CD4-positive, alpha-beta T cell treated with Interleukin-1 beta for 1 hour (primary cell): ENCODE results near the gene CASK.

ENCODE experiments used
- DNase-seq, 2 donors: peaks; one replicate each; pipeline ENCODE4 v3.0.0-alpha.2; 2020 to 2022

CASK gene

DNA sequence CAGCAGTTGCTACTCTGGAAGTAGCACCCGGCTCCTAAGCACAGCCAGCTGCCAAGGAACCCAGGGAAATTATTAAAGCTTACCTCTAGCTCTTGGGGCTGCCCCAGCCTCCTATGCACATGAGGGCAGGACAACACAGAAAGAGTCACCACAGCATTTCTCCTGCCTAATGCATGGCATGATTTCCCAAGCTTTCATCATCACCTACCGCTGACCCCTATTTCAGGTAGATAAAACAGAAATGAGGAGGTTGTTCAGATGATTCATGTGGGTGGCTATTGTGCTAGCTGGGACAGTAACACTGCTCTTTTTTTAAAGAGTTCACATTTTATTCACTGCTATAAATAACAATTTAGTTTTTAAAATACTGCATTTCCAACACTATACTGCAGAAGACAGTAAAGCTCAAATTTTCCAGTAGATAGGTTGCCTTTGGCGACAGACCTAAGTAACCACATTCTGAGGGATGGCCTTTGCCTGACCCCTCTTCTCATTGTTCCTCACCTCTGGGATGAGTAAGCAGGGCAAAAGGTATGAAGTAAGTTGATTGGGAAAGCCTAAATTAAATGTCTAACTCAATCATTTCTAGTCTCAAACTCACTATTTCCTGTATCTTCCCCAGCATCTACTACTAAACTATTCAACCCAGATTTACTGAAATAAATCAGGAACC is 16.7 kb downstream of the CASK start:
- DNase-seq, result no peak

- no peak for DNase-seq
These were observed 19.8 kb downstream of the CASK start for GRCh38 chrX:41903544-41903943.

GRCh38 chrX:41900321-41900720 is 23.0 kb downstream of the CASK start:
- no peak for DNase-seq

DNA sequence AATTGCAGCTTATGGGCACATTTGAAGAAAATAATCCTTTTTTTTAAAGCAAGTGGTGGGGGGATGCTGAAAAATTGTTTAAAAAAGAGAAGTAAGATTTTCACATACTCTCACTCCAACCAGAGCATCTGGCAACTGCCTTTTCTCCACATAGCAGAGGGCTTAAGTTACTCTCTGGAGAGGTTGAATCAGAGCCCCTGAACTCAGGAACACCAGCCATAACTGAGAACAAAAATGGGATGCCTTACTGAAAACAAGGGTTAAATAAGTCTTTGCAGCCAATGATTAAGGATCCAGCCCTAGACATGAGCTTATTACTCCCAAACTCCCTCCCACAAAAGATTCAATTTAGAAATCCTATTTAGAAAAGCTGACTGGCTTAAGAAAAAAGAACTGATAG is 27.5 kb downstream of the CASK start:
- no peak for DNase-seq

DNA sequence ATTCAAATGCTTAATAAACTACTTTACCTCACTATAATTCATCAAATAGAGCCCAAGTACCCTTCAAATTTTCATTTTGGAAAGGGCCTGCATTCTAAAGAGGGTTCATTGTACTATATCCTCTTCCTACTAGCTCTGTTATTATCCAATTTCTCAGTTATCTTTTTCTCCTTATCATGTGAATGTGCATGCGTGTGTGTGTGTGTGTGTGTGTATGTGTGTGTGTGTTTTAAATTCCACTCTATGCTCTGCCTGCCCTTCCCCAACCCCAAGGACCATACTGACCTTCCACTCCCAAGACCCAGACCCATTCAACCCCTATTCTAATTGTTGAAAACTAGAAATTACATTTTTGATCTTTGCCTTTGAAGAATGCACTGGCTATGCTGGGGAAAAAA is 33.3 kb downstream of the CASK start:
- DNase-seq, result no peak

- DNase-seq, result no peak
These were observed 33.9 kb downstream of the CASK start for GRCh38 chrX:41889317-41890025.

DNA sequence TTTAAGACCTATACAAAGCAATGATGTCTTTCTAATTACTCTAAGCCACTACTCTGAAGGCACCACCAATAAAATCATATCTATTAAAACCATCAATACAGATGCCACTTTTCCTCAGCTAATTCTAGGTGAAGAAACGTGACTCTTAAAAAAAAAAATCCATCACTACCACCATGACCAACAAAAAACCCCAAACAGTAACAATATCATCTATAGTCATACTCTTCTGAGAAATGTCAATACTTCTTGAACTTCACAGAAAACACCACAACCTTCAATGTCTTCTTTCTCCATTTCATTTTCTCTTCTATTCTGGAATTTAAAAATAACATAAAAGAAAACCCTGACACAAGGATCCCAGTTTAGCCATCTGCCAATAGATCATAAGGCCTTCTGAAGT is 35.7 kb downstream of the CASK start:
- no peak for DNase-seq

GRCh38 chrX:41885724-41886123 is 37.6 kb downstream of the CASK start:
- DNase-seq, result no peak

DNA sequence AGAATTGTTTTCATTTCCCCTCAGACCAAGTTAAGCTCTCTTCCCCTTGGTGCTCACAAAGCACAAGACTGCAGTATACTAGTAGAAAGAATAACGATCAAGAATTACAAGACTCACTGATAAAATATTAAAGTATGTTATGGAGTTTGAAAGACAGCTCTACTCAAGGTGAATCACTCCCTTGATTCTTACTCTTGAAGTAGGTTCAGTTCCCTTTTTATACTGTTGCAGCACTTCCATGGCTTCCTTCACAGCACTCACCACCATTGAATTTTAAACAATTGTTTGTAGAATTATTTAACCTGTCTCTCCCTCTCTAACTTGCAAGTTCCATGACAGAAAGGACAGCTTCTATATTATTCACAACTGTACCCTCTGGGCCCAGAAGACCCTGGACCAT is 42.2 kb downstream of the CASK start:
- DNase-seq, result no peak

DNA sequence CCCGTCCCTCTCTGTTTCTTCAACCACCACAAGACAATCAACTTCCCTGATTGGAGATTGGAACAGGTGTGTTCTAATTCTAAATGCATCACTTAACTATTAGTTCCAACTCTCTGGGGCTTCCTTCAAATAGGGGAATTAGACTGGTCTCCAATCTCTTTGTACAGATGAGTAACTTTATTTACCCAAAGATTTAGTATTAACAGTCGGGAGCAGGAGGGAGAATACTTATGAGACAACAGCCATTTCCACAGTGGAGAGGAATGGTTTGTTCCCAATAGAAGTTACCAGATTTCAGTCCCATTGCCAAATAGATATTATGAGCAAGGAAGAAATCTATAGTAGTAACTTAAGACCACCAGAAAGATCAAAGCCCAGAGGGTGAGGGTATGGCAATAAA is 46.2 kb downstream of the CASK start:
- no peak for DNase-seq

- DNase-seq, result no peak
These were observed 48.2 kb downstream of the CASK start for GRCh38 chrX:41875142-41875541.

- DNase-seq, result no peak
These were observed 52.6 kb downstream of the CASK start for GRCh38 chrX:41870719-41871151.

- DNase-seq, result peak in 1 of 2 donors; percentile 8
These were observed 54.9 kb downstream of the CASK start for GRCh38 chrX:41868392-41868977.

- no peak for DNase-seq
These were observed 59.8 kb downstream of the CASK start for GRCh38 chrX:41863343-41864203.

- DNase-seq, result no peak
These were observed 60.7 kb downstream of the CASK start for GRCh38 chrX:41862562-41863184.

GRCh38 chrX:41858161-41858775 is 65.1 kb downstream of the CASK start:
- DNase-seq, result no peak

GRCh38 chrX:41857670-41858069 is 65.7 kb downstream of the CASK start:
- no peak for DNase-seq

DNA sequence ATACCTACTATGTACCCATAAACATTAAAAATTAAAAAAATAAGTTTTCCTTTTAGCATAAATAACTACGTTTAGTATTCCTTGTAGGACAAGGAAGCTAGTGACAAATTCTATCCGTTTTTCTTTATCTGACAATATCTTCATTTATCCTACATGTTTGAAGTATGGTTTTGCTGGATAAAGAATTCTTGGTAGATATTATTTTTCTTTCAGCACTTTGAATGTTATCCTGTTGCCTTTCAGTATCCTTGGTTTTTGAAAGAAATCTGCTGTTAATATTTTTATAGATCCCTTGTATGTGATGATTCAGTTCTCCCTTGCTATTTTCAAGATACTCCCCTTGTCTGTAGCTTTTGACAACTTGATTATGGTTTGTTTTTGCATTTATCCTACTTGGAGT is 76.6 kb downstream of the CASK start:
- no peak for DNase-seq

- DNase-seq, result no peak
These were observed 85.9 kb downstream of the CASK start for GRCh38 chrX:41837270-41837944.

DNA sequence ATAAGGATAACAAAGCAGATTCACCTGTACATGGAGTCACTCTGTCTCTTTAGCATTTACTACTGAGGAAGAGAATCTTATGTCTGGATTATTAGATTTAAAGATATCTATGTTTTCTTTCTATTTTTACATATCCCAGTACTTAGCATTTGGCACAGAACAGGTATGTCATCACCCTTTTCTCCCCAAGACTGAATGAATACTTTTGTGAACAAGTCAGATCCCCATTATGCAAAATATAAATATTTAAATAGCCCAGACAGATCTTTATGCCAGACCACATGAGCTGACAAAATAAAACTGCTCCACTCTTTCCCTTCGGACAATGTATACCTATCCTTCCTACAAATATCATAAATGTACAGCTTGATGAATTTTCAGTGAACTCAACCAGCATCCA is 94.5 kb downstream of the CASK start:
- DNase-seq, result no peak

DNA sequence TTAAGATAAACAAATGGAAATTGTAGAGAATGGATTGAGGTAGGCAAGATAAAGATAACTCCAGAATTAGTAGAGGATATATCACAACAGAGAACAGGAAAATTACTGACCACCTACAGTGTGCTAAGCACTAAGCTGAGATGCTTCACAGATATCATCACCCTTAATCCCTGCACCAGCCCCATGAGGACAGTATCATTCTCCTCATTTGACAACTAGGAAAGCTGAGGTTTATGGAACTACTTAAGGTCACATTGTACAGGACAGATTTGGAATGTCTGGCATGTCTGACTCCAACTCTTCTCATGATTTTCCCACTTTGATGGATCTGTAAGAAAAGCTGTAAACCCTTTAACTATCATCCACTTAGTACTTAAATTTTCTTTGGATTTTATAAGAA is 95.5 kb downstream of the CASK start:
- no peak for DNase-seq

GRCh38 chrX:41825796-41826195 is 97.6 kb downstream of the CASK start:
- no peak for DNase-seq
